Bone marrow (tissue), 2 donors: Measurements from ENCODE around the gene SPARCL1.
"Not testable (repeated sequence)": the region's sequence is repeated elsewhere in the genome, so short reads cannot be mapped to it uniquely, and the experiment has no call there.

Source experiments
- DNase-seq, 2 donors: peaks; one replicate each; lab custom pipeline; 2025; lab: John Stamatoyannopoulos, UW

The SPARCL1 gene

DNA sequence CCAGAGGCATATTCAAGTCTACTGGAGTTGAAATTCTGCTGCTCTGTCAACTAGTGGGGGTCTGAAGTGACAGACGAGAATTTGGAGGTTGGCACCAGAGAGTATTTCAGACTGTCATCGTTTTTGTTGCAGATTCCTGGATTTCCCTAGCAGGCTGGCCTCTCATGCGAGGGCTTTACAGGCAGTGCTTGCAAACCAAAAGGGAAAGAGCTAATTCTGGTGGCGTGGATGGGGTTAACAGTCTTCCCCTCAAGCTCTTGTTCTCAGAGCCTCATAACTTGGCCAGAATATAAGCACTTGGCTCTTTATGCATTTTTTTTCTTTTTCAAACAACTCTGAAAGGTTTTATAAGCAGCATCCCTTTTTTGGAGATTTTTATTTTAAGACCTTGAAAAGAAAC, at the start of gene SPARCL1:
Gene SPARCL1 (minus strand): TSS at position 190 of the 400 bp plus-strand sequence. CDS start 29,802 bp downstream, outside the sequence.
- no peak for DNase-seq

- no peak for DNase-seq
Observed at GRCh38 chr4:87575983-87576382, 46.8 kb upstream of the SPARCL1 start.

- DNase-seq, result no peak
Observed at GRCh38 chr4:87575408-87575807, 46.2 kb upstream of the SPARCL1 start.

DNA sequence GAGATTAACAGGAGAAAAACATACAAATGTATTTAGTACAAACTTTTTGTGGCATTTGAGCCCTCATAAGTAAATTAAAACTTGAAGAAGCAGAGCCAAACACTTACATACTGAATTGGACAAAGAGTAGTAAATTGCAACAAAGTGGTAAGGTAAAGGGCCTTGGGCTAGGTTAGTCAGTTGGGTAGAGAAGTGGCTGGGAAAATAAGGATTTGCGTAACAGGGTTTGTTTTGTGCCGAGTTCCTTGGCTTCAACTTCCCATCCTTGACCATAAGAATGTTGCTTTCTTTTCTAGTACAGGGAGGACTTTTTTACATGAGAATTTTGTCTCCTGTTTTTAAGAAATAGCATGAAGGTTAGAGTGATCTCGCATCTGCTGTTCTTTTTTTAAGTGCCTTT, 45.8 kb upstream of the SPARCL1 start:
- DNase-seq, result no peak

DNA sequence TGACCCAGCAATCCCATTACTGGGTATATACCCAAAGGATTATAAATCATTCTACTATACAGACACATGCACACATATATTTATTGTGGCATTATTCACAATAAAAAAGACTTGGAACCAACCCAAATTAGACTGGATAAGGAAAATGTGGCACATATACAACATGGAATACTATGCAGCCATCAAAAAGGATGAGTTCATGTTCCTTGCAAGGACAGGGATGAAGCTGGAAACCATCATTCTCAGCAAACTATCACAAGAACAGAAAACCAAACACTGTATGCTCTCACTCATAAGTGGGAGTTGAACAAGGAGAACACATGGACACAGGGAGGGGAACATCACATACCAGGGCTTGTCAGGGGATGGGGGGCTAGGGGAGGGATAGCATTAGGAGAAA, 45.2 kb upstream of the SPARCL1 start:
- DNase-seq, result not testable (repeated sequence)

DNA sequence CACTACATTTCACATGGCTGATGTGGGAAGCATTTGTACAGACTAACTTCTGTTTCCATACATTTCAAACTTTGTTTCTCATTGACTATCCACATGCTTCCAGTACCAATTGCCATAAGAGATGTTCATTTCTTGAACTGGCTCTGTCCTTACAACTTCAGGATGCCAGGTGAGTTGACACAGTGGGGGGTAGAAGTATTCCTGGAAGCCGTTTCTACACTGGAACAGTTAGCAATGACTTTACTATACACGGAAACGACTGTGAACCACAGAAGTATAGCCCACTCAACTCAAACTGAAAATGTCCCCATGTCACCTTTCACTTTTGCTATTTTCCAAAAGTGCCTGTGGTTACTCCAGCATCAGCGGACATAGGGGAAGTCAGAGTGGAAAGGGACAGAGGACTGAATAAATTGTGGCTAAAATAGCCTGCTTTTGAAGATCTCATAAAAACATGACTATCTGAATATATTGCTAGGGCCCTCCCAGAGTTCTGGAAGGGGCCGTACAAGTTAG, 41.2 kb upstream of the SPARCL1 start:
- no peak for DNase-seq

DNA sequence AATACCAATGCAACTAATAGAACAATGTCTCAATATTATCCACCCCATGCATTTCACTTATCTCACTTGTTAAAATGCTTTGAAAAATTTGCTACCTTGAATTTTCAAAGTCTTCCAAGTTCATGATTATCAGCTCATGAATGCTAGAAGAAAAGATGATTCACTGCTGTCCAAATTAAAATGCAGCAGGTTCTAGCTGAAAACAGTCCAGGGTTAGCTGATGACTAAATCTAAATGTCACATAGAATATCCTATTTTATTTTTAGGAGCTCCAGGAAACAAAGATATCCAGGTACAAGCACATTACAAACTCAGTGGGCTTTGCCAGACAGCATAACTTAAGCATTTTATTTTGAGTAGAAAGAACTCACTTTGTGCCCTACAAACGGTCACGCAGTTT, 38.0 kb upstream of the SPARCL1 start:
- DNase-seq, result no peak

- DNase-seq, result no peak
Observed at GRCh38 chr4:87566276-87566675, 37.1 kb upstream of the SPARCL1 start.

GRCh38 chr4:87565746-87566145, 36.6 kb upstream of the SPARCL1 start:
- DNase-seq, result no peak

DNA sequence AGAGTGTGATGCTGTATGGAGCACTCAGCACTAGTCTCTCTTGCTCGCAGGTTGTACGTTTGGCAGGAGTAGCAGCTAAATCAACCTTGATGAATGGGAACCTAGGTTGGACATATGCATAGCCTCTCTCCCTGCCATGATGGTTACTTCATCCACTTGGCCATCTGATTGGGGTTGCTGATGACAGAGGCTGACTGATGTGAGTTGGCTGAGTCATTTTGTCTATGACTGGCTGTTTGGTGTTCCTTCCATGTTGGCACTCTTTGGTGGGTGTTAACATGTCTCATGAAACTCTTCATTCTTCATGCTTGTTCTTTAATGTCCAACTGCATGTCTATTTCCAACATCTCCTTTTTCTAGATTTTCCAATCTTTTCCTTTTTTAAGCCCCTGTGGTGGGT, 31.6 kb upstream of the SPARCL1 start:
- DNase-seq, result no peak

GRCh38 chr4:87559090-87559837, 30.1 kb upstream of the SPARCL1 start:
- no peak for DNase-seq

DNA sequence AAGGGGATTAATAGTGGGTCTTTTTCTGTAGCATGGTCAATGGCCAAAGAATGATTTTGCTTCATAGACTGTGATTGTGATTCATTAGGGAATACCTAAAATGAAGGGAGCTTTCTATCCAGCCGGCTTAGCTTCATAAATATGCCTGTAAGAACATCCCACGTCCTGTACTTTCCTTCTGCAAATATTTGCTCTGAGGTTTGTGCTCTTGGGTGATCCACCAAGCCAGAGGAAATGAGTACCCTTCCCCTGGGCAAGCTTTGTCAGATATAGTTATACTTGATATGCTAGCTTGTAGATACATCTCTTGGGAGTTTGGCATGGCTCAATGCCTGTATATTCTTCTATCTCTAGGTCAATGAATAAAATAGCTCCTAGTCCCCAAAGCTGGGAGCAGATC, 28.2 kb upstream of the SPARCL1 start:
- DNase-seq, result no peak

DNA sequence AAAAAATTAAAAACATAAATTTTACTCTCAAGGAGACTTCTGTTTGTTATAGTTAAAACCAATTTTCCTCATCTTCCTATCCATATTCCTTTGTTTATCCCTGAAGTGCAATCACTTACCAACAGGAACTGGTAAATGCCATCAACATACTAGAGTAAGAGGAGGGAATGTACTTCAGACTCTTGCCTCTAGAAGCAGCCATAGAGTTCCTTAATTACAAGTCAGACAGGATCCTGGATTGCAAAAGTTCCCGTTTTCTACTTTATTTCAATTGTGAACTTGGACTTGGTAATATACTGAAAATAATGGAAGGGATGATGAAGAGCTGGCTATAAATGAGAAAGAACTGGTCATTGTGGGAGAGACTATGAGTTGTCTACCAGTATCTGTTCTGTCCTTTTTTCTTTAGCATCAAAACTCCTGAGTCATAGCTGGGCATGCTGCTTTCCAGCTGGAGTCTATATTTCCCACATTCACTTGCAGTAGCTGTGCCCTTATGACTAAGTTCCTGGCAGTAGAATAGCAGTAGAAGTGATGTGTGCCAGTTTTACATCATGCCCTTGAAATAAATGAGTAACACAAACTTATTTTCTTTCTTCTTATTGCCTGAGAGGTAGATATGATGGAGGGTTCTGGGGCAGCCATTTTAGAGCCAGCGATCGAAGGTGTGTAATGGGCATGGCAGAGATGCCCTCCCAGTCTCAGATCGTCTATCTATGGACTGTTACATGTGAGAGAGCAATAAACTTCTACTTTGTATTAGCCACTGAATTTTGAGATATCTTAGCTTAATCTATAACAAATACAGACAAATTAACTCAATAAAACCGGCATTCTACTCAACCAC, 26.8 kb upstream of the SPARCL1 start:
- no peak for DNase-seq

GRCh38 chr4:87553182-87553581, 24.0 kb upstream of the SPARCL1 start:
- DNase-seq, result no peak

DNA sequence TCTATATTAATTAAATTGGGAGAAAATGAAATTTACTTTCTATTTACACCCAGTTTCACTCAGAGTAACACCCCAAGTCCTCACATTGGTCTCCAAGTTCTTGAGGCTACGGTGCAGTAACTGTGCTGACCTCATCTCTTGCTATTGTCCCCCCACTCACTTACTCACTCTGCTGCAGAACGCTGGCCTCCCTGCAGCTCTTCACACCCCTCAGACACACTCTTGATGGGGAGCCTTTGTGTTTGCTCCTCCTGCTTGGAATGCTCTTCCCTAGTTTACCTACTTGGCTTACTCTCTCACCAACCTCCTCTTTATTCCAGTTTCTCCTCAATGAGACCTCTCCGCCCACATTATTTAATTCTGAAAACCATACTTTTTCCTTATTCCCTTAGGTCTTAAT, 22.2 kb upstream of the SPARCL1 start:
- no peak for DNase-seq

DNA sequence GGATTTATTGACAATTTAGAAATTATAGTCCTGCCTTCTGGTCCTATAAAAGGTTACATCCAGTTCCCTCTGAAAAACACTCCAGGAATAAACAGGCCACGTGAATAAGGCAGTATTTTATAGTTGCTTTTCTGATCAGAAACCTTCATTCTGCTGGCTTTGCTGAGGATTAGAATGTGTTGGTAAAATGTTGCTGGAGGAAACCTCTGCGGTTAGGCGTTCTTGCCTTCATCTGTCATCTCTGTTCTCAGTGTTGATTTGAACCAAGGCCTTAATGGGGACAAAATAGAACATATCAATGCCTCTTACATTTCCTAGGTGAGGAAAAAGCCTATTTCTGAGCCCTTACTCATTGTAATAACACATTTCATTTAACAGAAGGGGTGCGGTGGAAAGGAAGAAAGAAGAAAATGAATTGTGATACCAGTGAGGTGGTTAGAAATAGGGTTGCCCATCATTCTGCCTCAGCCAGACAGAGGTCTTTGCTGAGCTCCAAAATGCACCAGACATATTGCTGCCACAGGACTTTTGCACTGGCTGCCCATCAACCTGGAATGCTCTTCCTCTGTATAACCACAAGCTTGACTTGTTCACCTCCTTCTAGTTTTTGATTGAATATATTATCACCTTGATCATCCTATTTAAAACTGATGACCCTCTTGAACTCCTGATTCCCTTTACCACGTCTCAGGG, 18.0 kb upstream of the SPARCL1 start:
- DNase-seq, result no peak

DNA sequence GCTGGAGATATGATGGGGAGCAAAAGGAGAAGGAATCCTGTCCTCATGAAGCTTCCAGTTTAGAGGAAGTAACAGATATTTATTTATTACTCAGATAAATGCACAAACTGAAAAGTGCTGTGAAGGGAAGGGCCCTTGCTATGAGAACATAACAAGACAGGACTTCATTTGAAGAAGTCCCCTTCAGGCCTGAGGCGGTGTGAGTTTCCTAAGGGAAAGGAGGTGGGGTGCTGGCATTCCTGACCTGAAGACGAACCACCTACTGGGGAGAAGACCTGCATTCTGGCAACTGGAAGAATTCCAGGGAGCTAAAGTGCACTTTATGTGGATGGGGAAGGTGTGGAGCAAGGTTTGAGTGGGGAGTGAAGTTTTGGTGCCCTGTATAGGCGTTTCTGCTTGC, 15.9 kb upstream of the SPARCL1 start:
- no peak for DNase-seq

DNA sequence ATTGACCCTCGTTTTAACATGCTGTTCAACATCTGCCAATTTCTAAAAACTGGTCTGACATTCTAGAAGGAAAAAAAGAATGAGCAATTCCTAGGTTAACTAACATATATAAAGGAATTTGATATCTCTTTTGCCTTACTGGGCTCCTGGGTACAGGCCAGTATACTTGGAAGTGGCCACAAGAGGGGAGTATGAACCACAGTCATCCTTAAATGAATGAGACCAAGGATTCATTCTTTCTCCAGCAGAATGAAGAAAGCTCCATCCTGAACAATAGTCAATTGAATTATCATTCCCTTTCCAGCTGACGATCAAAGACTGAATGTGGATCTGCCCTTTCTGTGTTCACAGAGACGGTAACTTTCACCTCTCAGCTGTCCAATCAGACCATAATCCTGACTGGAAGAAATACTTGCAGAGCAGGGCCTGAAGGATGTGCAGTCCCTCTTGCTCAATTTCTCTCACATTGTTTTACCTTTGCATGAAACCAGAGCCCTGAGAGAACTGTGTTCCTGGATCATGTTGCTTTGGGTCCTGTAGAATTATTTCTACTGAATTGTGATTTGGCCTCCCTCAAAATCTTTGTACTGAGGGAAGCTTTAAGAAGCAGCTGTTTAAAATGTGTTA, 14.8 kb upstream of the SPARCL1 start:
- no peak for DNase-seq

DNA sequence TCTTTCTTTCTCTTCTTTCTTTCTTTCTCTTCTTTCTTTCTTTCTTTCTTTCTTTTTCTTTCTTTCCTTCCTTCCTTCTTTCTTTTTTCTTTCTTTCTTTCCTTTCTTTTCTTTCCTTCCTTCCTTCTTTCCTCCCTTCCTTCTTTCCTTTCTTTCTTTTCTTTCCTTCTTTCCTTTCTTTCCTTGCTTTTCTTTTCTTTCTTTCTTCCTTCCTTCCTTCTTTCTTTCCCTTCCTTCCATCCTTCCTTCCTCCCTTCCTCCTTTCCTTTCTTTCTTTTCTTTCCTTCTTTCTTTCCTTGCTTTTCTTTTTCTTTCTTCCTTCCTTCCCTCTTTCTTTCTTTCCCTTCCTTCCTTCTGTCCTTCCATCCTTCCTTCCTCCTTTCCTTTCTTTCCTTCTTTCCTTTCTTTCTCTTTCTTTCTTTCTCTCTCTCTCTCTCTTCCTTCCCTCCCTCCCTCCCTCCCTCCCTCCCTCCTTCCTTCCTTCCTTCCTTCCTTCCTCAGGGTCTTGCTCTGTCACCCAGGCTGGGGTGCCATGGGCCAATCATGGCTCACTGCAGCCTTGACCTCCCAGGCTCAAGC, 13.6 kb upstream of the SPARCL1 start:
- DNase-seq, result no peak

- no peak for DNase-seq
Observed at GRCh38 chr4:87541956-87542709, 13.0 kb upstream of the SPARCL1 start.

- DNase-seq, result no peak
Observed at GRCh38 chr4:87541521-87541920, 12.3 kb upstream of the SPARCL1 start.
